ENCODE measurements around the gene RAB3GAP1.
"Not testable (repeated sequence)": the region's sequence is repeated elsewhere in the genome, so short reads cannot be mapped to it uniquely, and the experiment has no call there.

Gene RAB3GAP1

GRCh38 chr2:135052997-135053474, 944 bp downstream of the RAB3GAP1 start:
- in situ Hi-C loops (cut with MboI; ENCODE audit: low sequenced_read_pairs), result no loop called here

- in situ Hi-C loops (cut with MboI; ENCODE audit: low sequenced_read_pairs), result no loop called here
Measured at GRCh38 chr2:135055182-135055786, 3.2 kb downstream of the RAB3GAP1 start.

- in situ Hi-C loops (cut with MboI; ENCODE audit: low sequenced_read_pairs), result no loop called here
Measured at GRCh38 chr2:135056790-135057189, 4.7 kb downstream of the RAB3GAP1 start.

GRCh38 chr2:135059577-135059976, 7.5 kb downstream of the RAB3GAP1 start:
- in situ Hi-C loops (cut with MboI; ENCODE audit: low sequenced_read_pairs), result no loop called here

GRCh38 chr2:135063210-135063609, 11.1 kb downstream of the RAB3GAP1 start:
- in situ Hi-C loops (cut with MboI; ENCODE audit: low sequenced_read_pairs), result no loop called here

- in situ Hi-C loops (cut with MboI; ENCODE audit: low sequenced_read_pairs), result no loop called here
Measured at GRCh38 chr2:135064149-135064548, 12.1 kb downstream of the RAB3GAP1 start.

- in situ Hi-C loops (cut with MboI; ENCODE audit: low sequenced_read_pairs), result no loop called here
Measured at GRCh38 chr2:135066710-135067109, 14.6 kb downstream of the RAB3GAP1 start.

GRCh38 chr2:135072125-135072997, 20.3 kb downstream of the RAB3GAP1 start:
- in situ Hi-C loops (cut with MboI; ENCODE audit: low sequenced_read_pairs), result no loop called here

GRCh38 chr2:135074216-135074615, 22.1 kb downstream of the RAB3GAP1 start:
- in situ Hi-C loops (cut with MboI; ENCODE audit: low sequenced_read_pairs), result no loop called here

GRCh38 chr2:135076556-135076955, 24.5 kb downstream of the RAB3GAP1 start:
- in situ Hi-C loops (cut with MboI; ENCODE audit: low sequenced_read_pairs), result no loop called here

GRCh38 chr2:135078417-135078816, 26.3 kb downstream of the RAB3GAP1 start:
- in situ Hi-C loops (cut with MboI; ENCODE audit: low sequenced_read_pairs), result no loop called here

GRCh38 chr2:135086222-135086621, 34.1 kb downstream of the RAB3GAP1 start:
- in situ Hi-C loops (cut with MboI; ENCODE audit: low sequenced_read_pairs), result no loop called here

GRCh38 chr2:135089597-135089996, 37.5 kb downstream of the RAB3GAP1 start:
- in situ Hi-C loops (cut with MboI; ENCODE audit: low sequenced_read_pairs), result not testable (repeated sequence)

GRCh38 chr2:135091681-135092080, 39.6 kb downstream of the RAB3GAP1 start:
- in situ Hi-C loops (cut with MboI; ENCODE audit: low sequenced_read_pairs), result no loop called here

- in situ Hi-C loops (cut with MboI; ENCODE audit: low sequenced_read_pairs), result no loop called here
Measured at GRCh38 chr2:135093193-135093592, 41.1 kb downstream of the RAB3GAP1 start.

- in situ Hi-C loops (cut with MboI; ENCODE audit: low sequenced_read_pairs), result no loop called here
Measured at GRCh38 chr2:135093670-135094330, 41.7 kb downstream of the RAB3GAP1 start.

GRCh38 chr2:135094508-135094907, 42.4 kb downstream of the RAB3GAP1 start:
- in situ Hi-C loops (cut with MboI; ENCODE audit: low sequenced_read_pairs), result no loop called here

- in situ Hi-C loops (cut with MboI; ENCODE audit: low sequenced_read_pairs), result no loop called here
Measured at GRCh38 chr2:135095591-135095990, 43.5 kb downstream of the RAB3GAP1 start.

GRCh38 chr2:135096665-135097446, 44.8 kb downstream of the RAB3GAP1 start:
- in situ Hi-C loops (cut with MboI; ENCODE audit: low sequenced_read_pairs), result no loop called here

GRCh38 chr2:135097532-135098231, 45.6 kb downstream of the RAB3GAP1 start:
- in situ Hi-C loops (cut with MboI; ENCODE audit: low sequenced_read_pairs), result no loop called here

Data from HL-60/S4 treated with retinoic acid at 250 ng/mL for 4 days and 3 days (cell line).